Activated T-helper 2 cell treated with anti-CD3 and anti-CD28 coated beads, Interferon-gamma antibody, Interleukin-2, Interleukin-4, amounts not matched to agents 10 μg/mL and 5 μg/mL and 100 μg/mL, durations not matched to agents 14 hours and 24 hours and 36 hours (primary cell): Measurements from ENCODE around the gene LNX1. TPM values are rescaled to one million over a fixed set of nuclear protein-coding genes. Genes with fewer than 3 reads are reported as not detected.

ENCODE experiments used
- DNase-seq: peaks from one replicate; pipeline ENCODE4 v3.0.0; 2021; ENCODE audit warnings: low spot score
- H3K27ac Mint-ChIP-seq: one replicate; pipeline ENCODE4 v1.8.0; 2021; ENCODE audit warnings: mixed read lengths
- H3K27me3 Mint-ChIP-seq: one replicate; pipeline ENCODE4 v1.8.0; 2021; ENCODE audit warnings: low read depth, mixed read lengths
- H3K36me3 Mint-ChIP-seq: one replicate; pipeline ENCODE4 v1.8.0; 2021; ENCODE audit warnings: low read depth, mixed read lengths
- H3K4me1 Mint-ChIP-seq: one replicate; pipeline ENCODE4 v1.8.0; 2021; ENCODE audit warnings: low read depth, mixed read lengths
- H3K4me3 Mint-ChIP-seq: one replicate; pipeline ENCODE4 v1.8.0; 2021; ENCODE audit warnings: low read depth, mild to moderate bottlenecking, moderate library complexity, mixed read lengths
- H3K9me3 Mint-ChIP-seq: one replicate; pipeline ENCODE4 v1.8.0; 2021; ENCODE audit warnings: mixed read lengths
- intact Hi-C: fragments of 100-400 bp; cut with micrococcal nuclease; formaldehyde crosslinking; loops from one replicate; pipeline ENCODE4 v1.15.1; 2023
- total RNA-seq: library from RNA; stranded (reverse); gene quantifications from 2 replicates; pipeline ENCODE4 v1.2.3, GENCODE V29; 2022

Gene LNX1
- total RNA-seq, 1 donor from 2014 or later = not detected

- DNase-seq = no peak
- Mint-ChIP-seq H3K27me3 (no peaks in the 10 kb centered on the region), H3K36me3 (no peaks in the 10 kb centered on the region), H3K4me1 (no peaks in the 10 kb centered on the region), H3K9me3 (no peaks in the 10 kb centered on the region), H3K4me3 (no peak overlapping the region), H3K27ac (no peak overlapping the region)
- intact Hi-C loops = no loop called here
These were observed 80.3 kb downstream of the LNX1 start for GRCh38 chr4:53511014-53511413.

GRCh38 chr4:53510321-53510720, 81.0 kb downstream of the LNX1 start:
- intact Hi-C loops = no loop called here
- no peak for DNase-seq
- Mint-ChIP-seq H3K4me3 (no peak overlapping the region), H3K9me3 (no peaks in the 10 kb centered on the region), H3K4me1 (no peaks in the 10 kb centered on the region), H3K36me3 (no peaks in the 10 kb centered on the region), H3K27me3 (no peaks in the 10 kb centered on the region), H3K27ac (no peak overlapping the region)

- Mint-ChIP-seq H3K4me3 (no peak overlapping the region), H3K36me3 (no peaks in the 10 kb centered on the region), H3K9me3 (no peaks in the 10 kb centered on the region), H3K27me3 (no peaks in the 10 kb centered on the region), H3K27ac (no peak overlapping the region), H3K4me1 (no peaks in the 10 kb centered on the region)
- intact Hi-C loops = no loop called here
- DNase-seq = no peak
These were observed 82.8 kb downstream of the LNX1 start for GRCh38 chr4:53508446-53508845.

GRCh38 chr4:53507671-53508286, 83.5 kb downstream of the LNX1 start:
- Mint-ChIP-seq H3K4me3 (no peak overlapping the region), H3K36me3 (no peaks in the 10 kb centered on the region), H3K27me3 (no peaks in the 10 kb centered on the region), H3K4me1 (no peaks in the 10 kb centered on the region), H3K9me3 (no peaks in the 10 kb centered on the region), H3K27ac (no peak overlapping the region)
- DNase-seq = no peak
- intact Hi-C loops = no loop called here

- DNase-seq = no peak
- Mint-ChIP-seq H3K9me3 (no peaks in the 10 kb centered on the region), H3K4me1 (no peaks in the 10 kb centered on the region), H3K4me3 (no peak overlapping the region), H3K27ac (no peak overlapping the region), H3K36me3 (no peaks in the 10 kb centered on the region), H3K27me3 (no peaks in the 10 kb centered on the region)
- intact Hi-C loops = no loop called here
These were observed 84.2 kb downstream of the LNX1 start for GRCh38 chr4:53507058-53507457.

- Mint-ChIP-seq H3K36me3 (no peaks in the 10 kb centered on the region), H3K4me3 (no peak overlapping the region), H3K4me1 (no peaks in the 10 kb centered on the region), H3K9me3 (no peaks in the 10 kb centered on the region), H3K27ac (no peak overlapping the region), H3K27me3 (no peaks in the 10 kb centered on the region)
- no peak for DNase-seq
- intact Hi-C loops = no loop called here
These were observed 85.3 kb downstream of the LNX1 start for GRCh38 chr4:53505947-53506346.

- H3K9me3 Mint-ChIP-seq = no peaks in the 10 kb centered on the region
- H3K27ac Mint-ChIP-seq = no peak overlapping the region
- no peaks in the 10 kb centered on the region for H3K4me1 Mint-ChIP-seq
- no peak for DNase-seq
- intact Hi-C loops = no loop called here
- H3K36me3 Mint-ChIP-seq = no peaks in the 10 kb centered on the region
- no peak overlapping the region for H3K4me3 Mint-ChIP-seq
- no peaks in the 10 kb centered on the region for H3K27me3 Mint-ChIP-seq
These were observed 89.2 kb downstream of the LNX1 start for GRCh38 chr4:53502094-53502493.

GRCh38 chr4:53501561-53501960, 89.7 kb downstream of the LNX1 start:
- Mint-ChIP-seq H3K4me3 (no peak overlapping the region), H3K9me3 (no peaks in the 10 kb centered on the region), H3K27ac (no peak overlapping the region), H3K27me3 (no peaks in the 10 kb centered on the region), H3K4me1 (no peaks in the 10 kb centered on the region), H3K36me3 (no peaks in the 10 kb centered on the region)
- DNase-seq = no peak
- intact Hi-C loops = no loop called here

GRCh38 chr4:53500546-53500945, 90.7 kb downstream of the LNX1 start:
- H3K36me3 Mint-ChIP-seq = no peaks in the 10 kb centered on the region
- no peaks in the 10 kb centered on the region for H3K9me3 Mint-ChIP-seq
- H3K27ac Mint-ChIP-seq = no peak overlapping the region
- H3K4me1 Mint-ChIP-seq = no peaks in the 10 kb centered on the region
- no peaks in the 10 kb centered on the region for H3K27me3 Mint-ChIP-seq
- intact Hi-C loops = no loop called here
- no peak for DNase-seq
- H3K4me3 Mint-ChIP-seq = no peak overlapping the region

GRCh38 chr4:53499791-53500190, 91.5 kb downstream of the LNX1 start:
- H3K4me1 Mint-ChIP-seq = no peaks in the 10 kb centered on the region
- H3K27me3 Mint-ChIP-seq = no peaks in the 10 kb centered on the region
- no peak for DNase-seq
- H3K36me3 Mint-ChIP-seq = no peaks in the 10 kb centered on the region
- no peaks in the 10 kb centered on the region for H3K9me3 Mint-ChIP-seq
- intact Hi-C loops = no loop called here
- no peak overlapping the region for H3K4me3 Mint-ChIP-seq
- no peak overlapping the region for H3K27ac Mint-ChIP-seq

- no peak overlapping the region for H3K4me3 Mint-ChIP-seq
- no peak for DNase-seq
- intact Hi-C loops = no loop called here
These were observed 92.6 kb downstream of the LNX1 start for GRCh38 chr4:53498706-53499105.

GRCh38 chr4:53497487-53498244, 93.6 kb downstream of the LNX1 start:
- Mint-ChIP-seq H3K27me3 (no peaks in the 10 kb centered on the region), H3K4me3 (no peak overlapping the region), H3K4me1 (no peaks in the 10 kb centered on the region), H3K36me3 (no peaks in the 10 kb centered on the region), H3K27ac (no peak overlapping the region), H3K9me3 (no peaks in the 10 kb centered on the region)
- intact Hi-C loops = no loop called here
- no peak for DNase-seq

More at GRCh38 chr4:53498706-53499105, 92.6 kb downstream of the LNX1 start:
- H3K9me3 Mint-ChIP-seq = no peaks in the 10 kb centered on the region
- H3K27ac Mint-ChIP-seq = no peak overlapping the region
- H3K36me3 Mint-ChIP-seq = no peaks in the 10 kb centered on the region
- no peaks in the 10 kb centered on the region for H3K4me1 Mint-ChIP-seq
- no peaks in the 10 kb centered on the region for H3K27me3 Mint-ChIP-seq

- DNase-seq = no peak
- intact Hi-C loops = no loop called here
- H3K4me3 Mint-ChIP-seq = no peak overlapping the region
- no peak overlapping the region for H3K27ac Mint-ChIP-seq
- no peaks in the 10 kb centered on the region for H3K4me1 Mint-ChIP-seq
- H3K27me3 Mint-ChIP-seq = peaks cover 3% of the 10 kb centered on the region
- no peaks in the 10 kb centered on the region for H3K9me3 Mint-ChIP-seq
- H3K36me3 Mint-ChIP-seq = no peaks in the 10 kb centered on the region
These were observed 96.4 kb downstream of the LNX1 start for GRCh38 chr4:53494851-53495250.
